SIG-M5 treated with dmso at 0.1 percent for 504 hours (cell line): ENCODE data around the gene INTS11.
"Not testable (repeated sequence)": the region's sequence is repeated elsewhere in the genome, so short reads cannot be mapped to it uniquely, and the experiment has no call there.

Experiments
- DNase-seq: peaks from one replicate; lab custom pipeline; 2025; ENCODE audit not compliant: unreplicated experiment; lab: John Stamatoyannopoulos, UW

The INTS11 gene

DNA sequence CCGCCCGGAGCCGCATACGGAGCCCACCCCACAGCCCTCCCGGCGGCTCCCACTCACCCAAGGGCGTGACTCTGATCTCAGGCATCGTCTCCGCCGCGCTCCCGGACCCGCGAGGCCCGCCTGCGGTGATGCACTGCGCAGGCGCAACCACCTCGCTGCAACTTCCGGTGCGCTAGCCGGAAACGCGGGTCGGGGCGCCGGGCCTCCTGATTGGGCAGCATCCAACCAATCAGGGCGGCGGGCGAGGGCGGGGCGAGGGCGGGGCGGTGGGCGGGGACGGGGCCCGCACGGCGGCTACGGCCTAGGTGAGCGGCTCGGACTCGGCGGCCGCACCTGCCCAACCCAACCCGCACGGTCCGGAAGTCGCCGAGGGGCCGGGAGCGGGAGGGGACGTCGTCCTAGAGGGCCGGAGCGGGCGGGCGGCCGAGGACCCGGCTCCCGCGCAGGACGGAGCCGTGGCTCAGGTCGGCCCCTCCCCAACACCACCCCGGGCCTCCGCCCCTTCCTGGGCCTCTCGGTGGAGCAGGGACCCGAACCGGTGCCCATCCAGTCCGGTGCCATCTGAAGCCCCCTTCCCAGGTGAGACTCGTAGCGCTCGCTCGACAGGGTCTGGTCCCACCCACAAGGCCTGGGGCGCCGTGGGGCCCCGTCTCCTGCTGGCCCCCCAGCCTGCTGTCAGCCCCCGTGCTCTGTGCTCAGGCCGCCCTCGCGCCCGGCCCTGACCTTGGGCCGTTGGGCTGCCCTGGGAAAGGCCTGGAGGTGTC lies at the start of gene INTS11, which contains the start of gene CPTP:
Gene INTS11, minus strand, starts transcription at position 137 of the 764 bp plus-strand sequence. Its CDS starts 52 bp downstream, at position 85.
Gene CPTP, plus strand, starts transcription at position 279 of the 764 bp plus-strand sequence. CDS start 2,109 bp downstream, outside the sequence.
- peak; percentile 79 for DNase-seq

DNA sequence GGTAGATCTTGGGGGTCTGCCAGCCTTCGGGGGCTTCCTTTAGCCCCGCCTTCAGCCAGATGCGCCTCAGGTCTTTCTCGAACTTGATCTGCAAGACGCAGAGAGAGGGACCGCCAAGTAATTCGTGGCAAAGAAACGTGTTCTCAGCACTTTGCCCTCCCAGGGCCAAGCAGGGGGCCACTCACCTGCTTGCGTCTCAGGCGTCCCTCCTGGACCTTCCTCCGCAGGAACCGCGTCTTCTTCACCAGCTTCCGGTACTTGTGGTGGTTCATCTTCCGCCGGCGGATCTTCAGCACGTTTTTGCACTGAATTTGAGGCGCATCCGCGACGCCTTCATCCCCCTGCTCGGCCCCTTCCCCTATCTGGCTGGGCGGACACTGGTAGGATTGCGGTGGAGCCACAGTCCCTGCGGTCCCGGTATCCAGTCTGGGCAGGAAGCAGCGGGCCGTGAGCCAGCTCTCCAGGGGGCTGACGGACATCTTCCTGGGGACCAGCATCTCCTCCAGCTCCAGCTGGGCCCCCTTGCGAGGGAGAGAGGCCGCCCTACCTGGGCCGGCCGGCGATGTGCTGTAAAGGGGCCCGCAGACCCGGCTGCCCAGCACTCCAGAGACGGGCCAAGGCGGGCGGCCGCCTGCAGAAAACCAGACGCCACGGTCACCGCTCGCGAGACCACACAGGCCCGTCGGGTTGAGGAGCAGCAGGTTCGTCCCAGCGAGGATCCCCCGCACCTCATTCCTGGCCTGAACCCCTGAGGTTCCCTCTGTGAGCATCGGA lies 49.5 kb upstream of the INTS11 start:
- no peak for DNase-seq

DNA sequence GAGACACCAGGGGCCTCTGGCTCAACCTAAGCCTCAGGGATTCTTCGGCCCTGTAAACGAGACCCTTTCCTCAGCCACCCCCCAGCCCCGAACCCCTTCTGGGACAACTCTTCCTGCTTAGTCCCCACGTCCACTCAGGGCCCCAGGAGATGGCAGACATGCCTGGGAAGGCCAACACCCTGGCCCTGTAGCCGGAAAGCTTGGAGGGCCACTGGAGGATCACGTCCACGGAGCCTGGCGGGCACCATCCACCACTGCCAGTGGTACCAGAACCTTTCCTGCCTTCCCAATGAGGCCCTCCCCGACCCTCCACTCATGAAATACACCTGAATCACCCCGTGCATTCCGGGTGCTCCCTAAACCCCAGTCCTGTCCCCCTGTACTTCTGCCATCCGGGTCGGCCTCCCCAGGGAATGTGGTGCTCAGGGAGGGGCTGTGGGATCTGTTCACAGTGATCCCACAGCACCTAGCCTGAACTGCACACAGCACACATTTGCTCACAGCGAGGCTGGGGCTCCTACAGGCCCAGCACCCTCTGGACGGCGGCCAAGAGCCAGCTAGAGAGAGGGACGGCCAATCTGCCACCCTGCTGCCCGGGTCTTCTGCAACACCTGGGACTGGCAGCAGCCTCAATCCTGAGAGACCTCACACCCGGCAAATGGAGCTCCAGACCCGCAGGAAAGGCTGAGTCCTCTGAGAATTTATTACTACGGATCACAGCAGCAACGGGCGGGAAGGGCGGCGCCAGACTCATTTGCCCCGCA lies 48.8 kb upstream of the INTS11 start:
- no peak for DNase-seq

DNA sequence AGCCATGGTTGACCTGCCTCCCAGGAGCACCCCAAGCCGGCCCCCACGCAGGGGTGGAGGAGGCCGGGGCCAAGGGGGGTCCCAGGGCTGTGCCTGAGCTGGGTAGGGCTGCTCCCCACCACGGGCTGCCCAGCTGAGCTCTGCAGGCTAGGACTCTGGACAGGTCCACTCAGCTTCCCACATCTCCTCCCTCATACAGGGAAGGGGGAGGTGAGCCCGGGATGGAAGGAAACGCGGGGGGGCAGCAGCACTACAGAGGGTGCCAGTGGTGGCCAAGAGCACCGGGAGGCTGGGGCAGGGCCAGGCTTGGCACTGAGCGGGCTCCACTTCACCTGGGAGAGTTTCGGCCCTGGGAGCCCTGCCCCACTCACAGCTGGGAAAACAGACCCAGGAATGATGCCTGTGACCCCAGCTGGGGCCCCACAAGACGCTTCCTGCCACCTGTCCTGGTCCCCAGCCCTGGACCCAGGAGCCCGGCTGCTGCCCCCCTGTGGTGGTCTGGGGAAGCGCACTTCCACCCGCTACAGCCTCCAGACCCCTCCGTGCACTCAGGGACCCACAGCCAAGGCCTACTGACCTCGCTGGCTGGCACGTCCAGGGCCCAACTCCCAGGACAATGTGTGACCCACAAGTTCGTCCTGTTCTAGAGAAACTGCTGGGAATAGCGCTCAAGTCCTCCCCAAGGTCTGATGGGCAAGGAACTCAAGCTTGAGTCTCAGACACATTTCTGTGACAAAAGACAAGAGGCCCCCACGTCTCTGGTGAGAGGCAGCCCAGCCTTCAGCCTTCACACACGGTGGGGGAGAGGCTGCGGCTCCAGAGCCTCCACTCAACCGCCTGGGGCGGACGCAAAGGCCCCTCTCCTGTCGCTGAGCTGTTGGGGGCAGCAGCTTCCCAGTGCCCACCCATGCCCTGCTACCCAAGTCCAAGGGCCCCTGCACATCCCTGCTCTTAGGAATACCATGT lies 47.6 kb upstream of the INTS11 start:
- DNase-seq: peak; percentile 33

DNA sequence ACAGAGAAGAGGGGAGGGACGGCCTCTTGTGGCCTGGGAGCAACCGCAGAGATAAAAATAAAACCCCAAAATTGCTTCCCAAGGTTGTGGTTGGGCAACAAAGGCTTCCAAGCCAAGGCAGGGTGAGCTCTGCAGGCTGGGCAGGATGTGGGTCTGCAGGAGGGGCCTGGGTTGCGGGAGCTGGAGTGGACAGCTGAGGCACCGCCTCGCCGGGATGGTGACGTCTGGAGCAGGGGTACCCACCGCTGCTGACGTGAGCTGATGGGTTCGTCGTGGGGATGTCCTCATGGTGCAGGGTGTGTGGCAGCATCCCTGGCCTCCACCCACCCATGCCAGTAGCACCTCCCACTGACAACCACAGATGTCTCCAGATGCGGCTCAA lies 46.9 kb upstream of the INTS11 start:
- DNase-seq: peak; percentile 80

DNA sequence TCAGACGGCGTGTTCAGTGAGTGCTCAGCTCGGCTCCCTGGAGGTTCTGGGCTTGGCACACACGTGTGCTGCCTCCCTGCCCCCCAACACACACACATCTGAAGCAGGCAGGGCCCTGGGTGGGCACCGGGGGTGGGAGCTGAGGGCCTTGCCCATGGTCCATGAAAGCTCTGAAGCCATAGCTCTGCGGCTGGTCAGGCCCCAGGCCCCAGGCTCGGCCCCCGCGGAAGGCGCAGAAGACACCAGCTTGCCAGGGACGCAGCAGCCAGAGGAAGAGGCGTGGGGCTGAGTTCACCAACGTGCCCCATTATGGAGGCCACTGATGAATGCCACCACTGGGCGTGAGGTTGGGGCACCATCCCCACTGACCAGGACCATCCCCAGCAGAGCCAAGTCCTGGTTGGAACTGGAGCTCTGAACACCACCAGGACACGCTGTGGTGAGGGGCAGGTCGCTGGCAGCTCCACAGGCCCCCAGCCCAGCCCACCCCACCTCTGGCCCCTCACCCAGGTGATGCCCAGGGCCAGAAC lies 46.4 kb upstream of the INTS11 start:
- DNase-seq: no peak

DNA sequence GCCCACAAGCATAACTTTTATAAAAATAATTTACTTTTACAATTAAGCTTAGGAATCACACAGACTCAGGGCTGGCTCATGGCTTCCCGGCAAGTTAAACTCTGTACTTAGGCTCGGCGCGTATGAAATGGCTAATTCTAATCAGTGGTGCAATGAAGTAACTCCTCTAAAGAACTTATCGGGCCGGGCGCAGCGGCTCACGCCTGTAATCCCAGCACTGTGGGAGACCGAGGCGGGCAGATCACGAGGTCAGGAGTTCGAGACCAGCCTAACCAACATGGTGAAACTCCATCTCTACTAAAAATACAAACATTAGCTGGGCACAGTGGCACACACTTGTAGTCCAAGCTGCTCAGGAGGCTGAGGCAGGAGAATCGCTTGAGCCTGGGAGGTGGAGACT lies 45.6 kb upstream of the INTS11 start:
- DNase-seq: not testable (repeated sequence)

DNA sequence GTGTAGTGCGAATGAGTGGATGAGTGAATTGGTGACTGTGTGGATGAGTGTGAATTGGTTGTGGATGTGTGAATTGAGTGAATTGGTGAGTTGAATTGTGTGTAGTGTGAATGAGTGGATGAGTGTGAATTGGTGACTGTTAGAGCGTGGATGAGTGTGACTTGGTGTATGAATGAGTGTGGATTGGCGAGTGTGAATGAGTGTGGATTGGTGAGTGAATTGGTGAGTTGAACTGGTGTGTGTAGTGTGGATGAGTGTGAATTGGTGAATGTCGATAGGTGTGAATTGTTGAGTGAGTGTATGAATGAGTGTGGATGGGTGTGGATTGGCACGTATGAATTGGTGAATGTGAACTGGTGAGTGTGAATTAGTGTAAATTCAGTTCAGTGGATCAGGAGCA lies 42.9 kb upstream of the INTS11 start:
- no peak for DNase-seq

DNA sequence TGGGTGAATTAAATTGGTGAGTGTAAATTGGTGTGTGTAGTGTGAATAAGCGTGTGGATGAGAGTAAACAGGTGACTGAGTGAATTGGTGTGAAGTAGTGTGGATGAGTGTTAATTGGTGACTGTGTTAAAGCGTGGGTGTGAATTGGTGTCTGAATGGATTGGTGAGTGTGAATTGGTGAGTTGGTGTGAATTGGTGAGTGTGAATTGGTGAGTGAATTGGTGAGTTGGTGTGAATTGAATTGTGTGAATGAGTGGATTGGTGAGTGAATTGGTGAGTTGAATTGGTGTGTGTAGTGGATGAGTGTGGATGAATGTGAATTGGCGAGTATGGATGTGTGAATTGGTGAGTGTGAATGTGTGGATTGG lies 42.2 kb upstream of the INTS11 start:
- no peak for DNase-seq

DNA sequence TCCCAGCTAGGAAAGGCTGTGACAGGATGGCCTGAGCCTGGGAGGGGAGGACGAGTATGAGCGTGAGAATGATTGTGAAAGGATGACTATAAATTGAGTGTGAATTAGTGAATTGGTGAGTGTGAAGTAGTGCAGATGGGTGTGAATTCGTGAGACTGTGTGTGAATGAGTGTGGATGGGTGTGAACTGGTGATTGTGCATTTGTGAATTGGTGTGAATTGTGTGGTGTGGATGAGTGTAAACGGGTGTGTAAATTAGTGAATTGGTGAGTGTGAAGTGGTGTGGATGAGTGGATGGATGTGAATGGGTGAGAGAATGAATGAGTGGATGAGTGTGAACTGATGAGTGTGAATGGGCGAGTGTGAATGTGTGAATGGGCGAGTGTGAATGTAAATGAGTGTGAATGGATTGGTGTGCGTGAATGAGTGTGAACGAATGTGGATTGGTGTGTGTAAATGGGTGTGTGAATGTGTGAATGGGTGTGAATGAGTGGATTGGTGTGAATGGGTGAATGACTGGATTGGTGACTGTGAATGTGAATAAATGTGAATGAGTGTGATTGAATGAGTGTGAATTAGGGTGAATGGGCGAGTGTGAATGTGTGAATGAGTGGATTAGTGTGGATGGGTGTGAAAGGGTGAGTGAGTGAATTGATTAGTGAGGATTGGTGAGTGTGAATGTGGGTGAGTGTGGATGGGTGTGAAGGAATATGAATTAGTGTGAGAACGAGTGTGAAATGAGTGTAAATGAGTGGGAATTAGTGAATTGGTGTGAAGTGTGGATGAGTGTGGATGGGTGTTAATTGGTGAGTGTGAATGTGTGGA lies 41.6 kb upstream of the INTS11 start:
- no peak for DNase-seq

DNA sequence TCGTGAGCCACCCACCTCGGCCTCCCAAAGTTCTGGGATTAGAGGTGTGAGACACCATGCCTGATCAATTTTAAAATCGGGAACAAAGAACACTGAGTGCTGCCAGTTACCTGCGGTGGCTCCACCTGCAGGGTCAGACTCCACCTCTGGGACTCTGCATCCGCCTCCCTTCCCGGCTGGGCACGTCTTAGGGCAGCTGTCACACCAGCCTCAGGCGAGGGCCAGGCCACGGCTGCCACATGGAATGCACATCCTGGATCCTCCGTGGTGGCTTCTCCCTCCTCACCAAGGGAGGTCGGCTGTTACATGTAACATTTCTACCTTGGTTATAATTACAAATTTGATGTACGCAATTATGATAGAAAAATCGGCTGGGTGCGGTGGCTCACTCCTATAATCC lies 39.8 kb upstream of the INTS11 start:
- DNase-seq: no peak

DNA sequence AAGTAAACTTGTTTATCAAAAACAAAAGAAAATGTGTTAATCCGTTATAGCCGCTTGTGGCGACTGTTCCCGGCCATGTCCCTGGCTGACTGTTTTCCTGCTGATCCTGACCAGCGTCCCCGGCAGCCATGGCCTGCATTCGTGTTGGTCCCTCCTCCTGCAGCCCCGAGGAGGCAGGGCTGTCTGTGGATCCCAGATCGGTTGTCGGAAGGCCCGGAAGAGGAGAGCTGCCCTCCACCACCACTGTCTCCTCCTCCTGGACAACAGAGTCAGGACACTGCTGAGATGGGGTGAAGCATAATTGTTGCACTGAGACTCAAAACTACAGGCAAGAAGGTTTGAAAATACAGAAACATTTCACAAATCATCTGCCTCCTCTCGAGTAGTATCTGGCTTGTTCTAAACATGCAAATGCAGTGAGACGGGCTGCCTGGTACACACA lies 37.5 kb upstream of the INTS11 start:
- no peak for DNase-seq

DNA sequence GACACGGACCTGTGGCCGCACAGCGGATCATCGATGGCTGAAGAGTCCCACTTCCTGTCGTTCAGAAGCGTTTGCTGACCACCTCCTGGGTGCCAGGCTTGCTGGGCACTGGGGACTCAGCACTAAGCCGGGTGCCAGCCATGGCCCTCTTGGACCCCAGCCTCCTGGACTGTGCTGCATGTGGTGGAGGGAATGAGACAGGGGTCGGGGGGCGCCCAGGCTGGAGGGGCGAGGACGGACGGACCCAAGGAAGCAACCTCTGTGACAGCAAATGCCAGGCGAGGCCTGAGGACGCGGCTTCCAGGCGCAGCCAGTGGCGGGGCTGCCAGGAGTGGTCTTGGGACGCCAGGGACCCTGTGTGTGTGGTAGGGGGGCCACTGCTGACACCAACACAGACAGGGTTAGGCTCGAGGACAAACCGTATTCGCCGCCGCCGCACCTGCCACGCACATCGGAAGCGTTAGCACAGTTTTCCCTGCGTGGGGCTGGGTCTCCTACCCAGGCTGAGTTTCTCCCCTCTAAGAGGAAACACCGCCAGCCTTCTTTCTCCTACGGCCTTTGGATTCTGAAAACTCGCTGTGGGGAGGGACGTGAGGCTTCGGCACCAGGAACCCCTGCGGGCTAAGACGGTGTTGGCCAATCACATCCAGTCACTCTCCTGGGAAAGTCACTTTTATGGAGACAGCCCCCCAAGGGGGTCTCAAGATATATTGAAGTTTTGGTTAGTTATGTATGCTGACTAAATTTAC lies 36.9 kb upstream of the INTS11 start:
- no peak for DNase-seq

DNA sequence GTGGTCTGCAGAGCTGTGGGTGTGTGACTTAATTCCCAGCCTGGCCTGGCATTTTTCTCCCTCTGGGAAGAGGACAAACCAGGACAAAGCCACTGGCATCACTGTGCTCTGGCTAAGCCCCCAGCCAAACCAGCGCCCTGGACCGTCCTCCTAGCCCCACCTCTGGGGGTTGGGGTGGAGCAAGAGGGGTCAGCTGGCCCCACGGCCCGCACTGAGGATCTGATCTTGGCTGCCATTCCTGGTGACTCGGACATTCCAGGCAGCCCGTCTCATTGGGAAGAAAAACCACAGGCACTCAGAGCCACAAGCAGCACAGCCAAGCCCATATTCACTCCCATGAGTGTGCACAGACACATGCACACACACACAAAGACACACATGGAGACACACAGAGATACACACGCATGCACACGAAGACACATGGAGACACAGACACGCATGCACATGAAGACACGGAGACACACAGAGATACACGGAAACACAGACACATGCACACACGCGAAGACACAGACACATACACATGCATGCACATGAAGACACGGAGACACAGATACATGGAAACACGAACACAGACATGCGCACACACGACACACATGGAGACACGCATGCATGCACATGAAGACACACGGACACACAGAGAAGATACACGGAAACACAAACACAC lies 36.2 kb upstream of the INTS11 start:
- no peak for DNase-seq

DNA sequence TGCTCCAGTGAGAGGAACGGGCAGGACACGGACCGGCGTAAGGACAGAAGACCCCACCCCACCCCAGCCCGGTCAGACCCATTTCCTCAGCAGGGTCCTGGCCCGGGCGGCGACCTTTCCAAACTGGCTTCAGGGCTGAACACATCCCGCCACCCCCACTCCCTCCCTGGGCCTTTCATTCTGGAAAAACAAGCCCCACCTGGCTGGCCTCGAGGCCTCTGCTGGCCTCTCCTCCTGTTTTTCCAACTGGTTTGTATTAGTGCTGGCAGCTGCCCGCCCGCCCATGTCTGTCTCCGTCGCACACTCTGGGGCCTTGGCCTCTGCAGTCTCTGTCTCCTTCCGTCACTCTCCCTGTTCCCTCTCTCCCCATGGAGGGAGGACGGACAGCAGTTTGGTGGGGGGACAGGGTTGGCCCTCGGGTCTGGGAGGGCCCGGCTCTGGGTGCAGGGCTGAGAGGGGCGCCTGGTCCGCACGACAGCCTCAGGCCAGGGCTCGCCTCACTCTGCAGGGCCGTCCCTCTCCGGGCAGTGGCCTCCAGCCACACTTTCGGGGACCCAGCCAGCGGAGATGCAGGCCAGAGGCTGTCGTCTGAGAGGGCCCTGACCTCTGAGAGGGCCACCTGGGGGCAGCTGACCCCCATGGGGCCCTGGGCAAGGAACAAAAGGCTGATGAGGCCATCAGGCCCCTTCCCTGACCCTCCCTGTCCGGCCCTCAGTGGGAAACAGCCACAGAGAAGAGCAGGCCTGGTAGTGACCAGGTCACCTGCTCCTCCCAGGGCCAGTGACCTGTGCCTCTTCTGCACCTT lies 35.4 kb upstream of the INTS11 start:
- DNase-seq: no peak

DNA sequence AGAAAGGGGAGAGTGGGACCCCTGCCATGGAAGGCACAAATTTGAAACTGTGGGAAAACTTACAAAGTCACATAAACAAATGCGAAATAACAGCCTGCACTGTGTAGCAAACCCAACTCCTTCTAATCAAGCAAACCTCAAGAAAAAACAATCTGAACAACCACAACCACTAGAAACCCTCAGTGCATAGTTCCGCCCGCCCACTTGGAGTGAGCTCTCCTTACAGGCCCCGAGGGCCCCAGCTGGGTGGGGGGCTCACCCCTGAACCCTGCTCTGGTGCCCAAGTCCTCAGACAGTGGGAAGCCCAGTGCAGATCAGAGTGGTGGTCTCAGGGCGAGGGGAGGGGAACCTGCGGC lies 34.8 kb upstream of the INTS11 start:
- DNase-seq: no peak
